GM10266 (cell line): Measurements from ENCODE around the gene ZC2HC1C.
A peak's percentile ranks its signal among the peaks of the same experiment; 100 is the strongest.

ENCODE experiments used
- DNase-seq: peaks from one replicate; pipeline ENCODE4 v3.0.0; 2012; ENCODE audit errors: extremely low spot score
- CTCF ChIP-seq: IDR thresholded peaks from 2 replicates; pipeline ENCODE4 v1.5.1; 2012; ENCODE audit warnings: mild to moderate bottlenecking, low read depth; ENCODE audit not compliant: control insufficient read depth, insufficient read depth; ENCODE audit errors: missing control alignments

ZC2HC1C gene

GRCh38 chr14:75047506-75047905 is 21.9 kb upstream of the ZC2HC1C start:
- no peak for DNase-seq
- no peak for TF ChIP-seq CTCF

DNA sequence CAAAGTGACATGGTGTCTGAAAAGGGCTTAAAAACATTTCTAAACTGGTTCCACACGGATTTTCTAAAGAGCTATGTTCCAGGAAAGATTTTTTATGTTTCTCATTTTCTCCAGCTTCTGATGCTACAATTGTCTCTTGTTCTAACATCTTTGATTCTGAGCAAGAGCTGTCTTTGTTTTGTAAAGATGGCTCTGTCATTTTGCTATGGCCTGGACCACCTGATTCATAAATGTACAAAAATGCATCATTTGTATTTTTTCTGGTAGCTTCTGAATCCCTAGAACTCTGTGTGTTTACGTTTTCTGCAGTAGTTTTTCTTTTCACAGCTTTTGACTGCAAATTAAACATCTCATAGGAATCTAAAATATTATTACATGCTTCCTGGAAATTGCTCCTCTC is 21.3 kb upstream of the ZC2HC1C start:
- no peak for TF ChIP-seq CTCF

GRCh38 chr14:75049136-75049535 is 20.3 kb upstream of the ZC2HC1C start:
- no peak for DNase-seq
- TF ChIP-seq CTCF, result no peak

More for the DNA sequence above, 21.3 kb upstream of the ZC2HC1C start:
- no peak for DNase-seq

- DNase-seq, result no peak
- no peak for TF ChIP-seq CTCF
These were observed 19.7 kb upstream of the ZC2HC1C start for GRCh38 chr14:75049731-75050201.

DNA sequence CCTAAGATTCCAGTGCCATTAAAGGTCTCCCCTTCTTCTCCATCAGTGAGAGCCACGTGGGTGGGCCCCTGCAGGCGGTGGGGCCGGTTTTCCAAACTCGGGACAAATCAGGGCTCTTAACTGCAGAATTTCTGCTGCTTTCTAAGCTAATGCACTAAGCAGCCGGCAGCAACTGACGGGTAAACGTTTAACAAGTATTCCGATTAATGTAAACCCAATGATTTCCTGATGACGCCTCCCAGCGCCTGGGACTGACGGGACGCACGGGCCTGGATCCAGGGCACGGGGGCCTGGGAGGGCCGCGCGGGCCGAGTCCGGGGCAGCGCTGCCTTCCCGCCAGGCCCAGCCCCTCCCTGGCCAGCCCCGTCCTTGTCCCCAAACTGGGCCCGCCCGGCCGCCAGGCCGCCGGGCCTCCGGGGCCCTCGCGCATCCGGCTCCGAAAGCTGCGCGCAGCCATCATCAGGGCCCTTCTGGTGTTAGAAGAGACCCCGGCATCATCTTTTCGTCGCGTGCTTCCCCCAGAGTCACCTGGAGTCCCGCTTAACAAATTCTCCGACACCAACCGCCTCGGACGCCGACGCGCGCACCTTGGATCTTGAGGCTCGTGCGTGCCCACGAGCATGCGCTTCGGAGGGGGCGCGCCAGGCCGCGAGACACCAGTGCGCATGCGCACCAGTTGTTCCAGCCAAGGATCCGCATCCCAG is 18.4 kb upstream of the ZC2HC1C start, which contains the start of gene MLH3:
Gene MLH3, minus strand, starts transcription at position 616 of the 704 bp plus-strand sequence. CDS start 1,812 bp downstream, outside the sequence.
- DNase-seq, result peak; percentile 89
- no peak for TF ChIP-seq CTCF

- no peak for DNase-seq
- TF ChIP-seq CTCF, result no peak
These were observed 17.9 kb upstream of the ZC2HC1C start for GRCh38 chr14:75051556-75051899.

GRCh38 chr14:75053396-75054291 is 15.8 kb upstream of the ZC2HC1C start:
- TF ChIP-seq CTCF, result no peak
- no peak for DNase-seq
